ENCODE results near the gene COL4A2.

COL4A2 gene

DNA sequence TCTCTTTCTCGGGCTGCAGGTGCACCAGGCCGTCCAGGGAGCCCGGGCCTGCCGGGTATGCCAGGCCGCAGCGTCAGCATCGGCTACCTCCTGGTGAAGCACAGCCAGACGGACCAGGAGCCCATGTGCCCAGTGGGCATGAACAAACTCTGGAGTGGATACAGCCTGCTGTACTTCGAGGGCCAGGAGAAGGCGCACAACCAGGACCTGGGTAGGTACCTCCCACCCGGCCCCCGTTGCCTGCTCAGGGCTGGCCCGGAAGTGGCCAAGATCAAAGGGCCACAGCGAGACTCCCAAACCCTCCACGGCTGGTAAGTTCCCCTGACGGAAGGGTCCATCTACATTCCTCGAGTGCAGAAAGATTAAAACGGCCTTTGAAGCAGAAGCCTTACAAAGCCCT is 199.3 kb downstream of the COL4A2 start:
- H3K4me2 ChIP-seq (ENCODE audit: low read length) = no peak overlapping the region
- H3K27ac ChIP-seq (ENCODE audit: low read depth, low read length, poor library complexity, severe bottlenecking) = no peak overlapping the region
- H3K36me3 ChIP-seq (ENCODE audit: insufficient read depth, low read length) = no peaks in the 10 kb centered on the region
- no peaks in the 10 kb centered on the region for H3K4me1 ChIP-seq (ENCODE audit: insufficient read depth, low read length, severe bottlenecking)
- TF ChIP-seq EZH2 (IDR thresholded peaks at IDR 0.05; ENCODE audit: borderline replicate concordance, low read length) = no peak
- TF ChIP-seq, protein P1, sequence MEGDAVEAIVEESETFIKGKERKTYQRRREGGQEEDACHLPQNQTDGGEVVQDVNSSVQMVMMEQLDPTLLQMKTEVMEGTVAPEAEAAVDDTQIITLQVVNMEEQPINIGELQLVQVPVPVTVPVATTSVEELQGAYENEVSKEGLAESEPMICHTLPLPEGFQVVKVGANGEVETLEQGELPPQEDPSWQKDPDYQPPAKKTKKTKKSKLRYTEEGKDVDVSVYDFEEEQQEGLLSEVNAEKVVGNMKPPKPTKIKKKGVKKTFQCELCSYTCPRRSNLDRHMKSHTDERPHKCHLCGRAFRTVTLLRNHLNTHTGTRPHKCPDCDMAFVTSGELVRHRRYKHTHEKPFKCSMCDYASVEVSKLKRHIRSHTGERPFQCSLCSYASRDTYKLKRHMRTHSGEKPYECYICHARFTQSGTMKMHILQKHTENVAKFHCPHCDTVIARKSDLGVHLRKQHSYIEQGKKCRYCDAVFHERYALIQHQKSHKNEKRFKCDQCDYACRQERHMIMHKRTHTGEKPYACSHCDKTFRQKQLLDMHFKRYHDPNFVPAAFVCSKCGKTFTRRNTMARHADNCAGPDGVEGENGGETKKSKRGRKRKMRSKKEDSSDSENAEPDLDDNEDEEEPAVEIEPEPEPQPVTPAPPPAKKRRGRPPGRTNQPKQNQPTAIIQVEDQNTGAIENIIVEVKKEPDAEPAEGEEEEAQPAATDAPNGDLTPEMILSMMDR (IDR thresholded peaks at IDR 0.05; ENCODE audit: low read length) = no peak
- no peak overlapping the region for H3K9ac ChIP-seq (ENCODE audit: low read length)
- H3K9me2 ChIP-seq (ENCODE audit: low read depth, low read length) = no peaks in the 10 kb centered on the region
- no peak overlapping the region for H2AFZ ChIP-seq (ENCODE audit: low read length)
- H3K79me2 ChIP-seq (ENCODE audit: insufficient read depth, low read length) = no peaks in the 10 kb centered on the region
- H3K27me3 ChIP-seq (ENCODE audit: insufficient read depth, low read length) = 0 out of 2 replicates have a peak, but pooled peaks cover 5% of the 10 kb centered on the region
- no peak overlapping the region for H3K4me3 ChIP-seq (ENCODE audit: low read depth, low read length, poor library complexity, severe bottlenecking)
- no peaks in the 10 kb centered on the region for H4K20me1 ChIP-seq (ENCODE audit: insufficient read depth, low read length)
- H3F3A ChIP-seq (ENCODE audit: insufficient read depth, low read length) = no peaks in the 10 kb centered on the region
- H3K9me3 ChIP-seq (ENCODE audit: low read length) = no peaks in the 10 kb centered on the region

DNA sequence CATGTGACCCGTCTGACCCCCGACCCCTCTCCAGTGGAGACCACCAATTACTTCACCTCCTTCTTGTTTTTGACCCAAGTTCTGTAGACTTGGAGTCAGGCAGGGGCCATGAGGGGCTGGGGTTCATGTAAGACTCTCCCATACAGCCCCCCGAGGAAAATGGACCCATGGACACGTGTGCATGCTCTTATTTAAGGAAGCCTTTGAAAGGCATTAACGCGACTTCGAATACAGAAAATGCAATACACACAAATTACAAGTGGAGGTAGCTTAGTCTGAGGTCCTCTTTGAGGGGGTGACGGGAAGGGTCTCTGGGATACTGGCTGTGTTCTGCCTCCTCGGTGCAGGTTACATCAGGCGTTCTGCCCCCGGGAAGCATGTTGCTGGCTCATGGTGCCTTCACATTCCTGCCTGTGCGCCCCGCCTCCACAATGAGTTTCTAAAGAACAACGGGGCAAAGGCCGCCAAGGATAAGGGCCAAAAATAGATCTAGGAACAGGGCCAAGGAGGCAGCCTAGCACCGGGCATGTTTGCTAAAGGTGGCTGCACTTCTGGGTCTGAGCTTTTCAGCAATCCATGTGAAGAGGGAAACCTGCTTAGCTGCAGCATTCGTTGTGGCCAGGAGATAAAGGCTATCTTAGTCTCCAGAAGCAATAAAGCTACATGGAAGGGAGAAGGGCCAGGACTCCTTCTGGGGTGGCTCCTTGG is 199.9 kb downstream of the COL4A2 start:
- TF ChIP-seq, protein P1 (IDR thresholded peaks at IDR 0.05; ENCODE audit: low read length) = no peak
- no peak for TF ChIP-seq EZH2 (IDR thresholded peaks at IDR 0.05; ENCODE audit: borderline replicate concordance, low read length)
- no peaks in the 10 kb centered on the region for H3K36me3 ChIP-seq (ENCODE audit: insufficient read depth, low read length)

DNA sequence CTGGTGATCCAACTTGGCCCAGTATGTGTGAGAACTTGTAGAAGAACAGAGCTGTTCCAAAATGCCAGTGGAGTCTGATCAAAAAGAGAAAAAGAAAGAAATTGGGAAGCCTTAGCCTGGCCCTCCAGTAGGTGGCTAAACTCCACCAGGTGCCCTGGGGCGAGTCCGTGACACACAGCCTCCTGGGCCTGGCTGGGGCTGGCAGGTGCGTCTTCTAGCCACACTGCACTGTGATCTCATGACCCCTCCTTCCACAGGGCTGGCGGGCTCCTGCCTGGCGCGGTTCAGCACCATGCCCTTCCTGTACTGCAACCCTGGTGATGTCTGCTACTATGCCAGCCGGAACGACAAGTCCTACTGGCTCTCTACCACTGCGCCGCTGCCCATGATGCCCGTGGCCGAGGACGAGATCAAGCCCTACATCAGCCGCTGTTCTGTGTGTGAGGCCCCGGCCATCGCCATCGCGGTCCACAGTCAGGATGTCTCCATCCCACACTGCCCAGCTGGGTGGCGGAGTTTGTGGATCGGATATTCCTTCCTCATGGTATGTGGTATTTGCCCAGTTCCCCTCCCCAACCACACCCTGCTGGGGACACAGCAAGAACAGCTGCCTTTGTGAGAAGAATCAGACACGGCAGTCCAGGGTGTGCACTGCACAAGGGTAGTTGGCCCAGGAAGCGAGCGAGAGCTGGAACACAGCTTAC is 200.7 kb downstream of the COL4A2 start:
- Histone ChIP-seq H3K27ac (ENCODE audit: low read depth, low read length, poor library complexity, severe bottlenecking) (no peak overlapping the region), H3K9me2 (ENCODE audit: low read depth, low read length) (no peaks in the 10 kb centered on the region), H3K9me3 (ENCODE audit: low read length) (no peaks in the 10 kb centered on the region), H3K36me3 (ENCODE audit: insufficient read depth, low read length) (no peaks in the 10 kb centered on the region), H2AFZ (ENCODE audit: low read length) (no peak overlapping the region), H3K4me1 (ENCODE audit: insufficient read depth, low read length, severe bottlenecking) (no peaks in the 10 kb centered on the region), H3K4me3 (ENCODE audit: low read depth, low read length, poor library complexity, severe bottlenecking) (no peak overlapping the region), H3K79me2 (ENCODE audit: insufficient read depth, low read length) (no peaks in the 10 kb centered on the region), H3F3A (ENCODE audit: insufficient read depth, low read length) (no peaks in the 10 kb centered on the region), H4K20me1 (ENCODE audit: insufficient read depth, low read length) (no peaks in the 10 kb centered on the region), H3K4me2 (ENCODE audit: low read length) (no peak overlapping the region), H3K27me3 (ENCODE audit: insufficient read depth, low read length) (peaks cover 5% of the 10 kb centered on the region; the same call in 1 of the 2 replicates), H3K9ac (ENCODE audit: low read length) (no peak overlapping the region)
- TF ChIP-seq EZH2 (IDR thresholded peaks at IDR 0.05; ENCODE audit: borderline replicate concordance, low read length) = no peak
- TF ChIP-seq, protein P1 (IDR thresholded peaks at IDR 0.05; ENCODE audit: low read length) = no peak

More for the DNA sequence above, 199.9 kb downstream of the COL4A2 start:
- Histone ChIP-seq H3K9ac (ENCODE audit: low read length) (no peak overlapping the region), H3K4me1 (ENCODE audit: insufficient read depth, low read length, severe bottlenecking) (no peaks in the 10 kb centered on the region), H3K27me3 (ENCODE audit: insufficient read depth, low read length) (0 out of 2 replicates have a peak, but pooled peaks cover 5% of the 10 kb centered on the region), H3K4me2 (ENCODE audit: low read length) (no peak overlapping the region), H3K79me2 (ENCODE audit: insufficient read depth, low read length) (no peaks in the 10 kb centered on the region), H3K4me3 (ENCODE audit: low read depth, low read length, poor library complexity, severe bottlenecking) (no peak overlapping the region), H2AFZ (ENCODE audit: low read length) (no peak overlapping the region), H3K9me3 (ENCODE audit: low read length) (no peaks in the 10 kb centered on the region), H3F3A (ENCODE audit: insufficient read depth, low read length) (no peaks in the 10 kb centered on the region), H4K20me1 (ENCODE audit: insufficient read depth, low read length) (no peaks in the 10 kb centered on the region), H3K9me2 (ENCODE audit: low read depth, low read length) (no peaks in the 10 kb centered on the region), H3K27ac (ENCODE audit: low read depth, low read length, poor library complexity, severe bottlenecking) (no peak overlapping the region)
